ENCODE results near the gene C7orf33. TPM values are rescaled to one million over a fixed set of nuclear protein-coding genes. Genes with fewer than 3 reads are reported as not detected.

C7orf33 gene
- polyA plus RNA-seq, 3 donors: 0.05 TPM; not detected in 2

DNA sequence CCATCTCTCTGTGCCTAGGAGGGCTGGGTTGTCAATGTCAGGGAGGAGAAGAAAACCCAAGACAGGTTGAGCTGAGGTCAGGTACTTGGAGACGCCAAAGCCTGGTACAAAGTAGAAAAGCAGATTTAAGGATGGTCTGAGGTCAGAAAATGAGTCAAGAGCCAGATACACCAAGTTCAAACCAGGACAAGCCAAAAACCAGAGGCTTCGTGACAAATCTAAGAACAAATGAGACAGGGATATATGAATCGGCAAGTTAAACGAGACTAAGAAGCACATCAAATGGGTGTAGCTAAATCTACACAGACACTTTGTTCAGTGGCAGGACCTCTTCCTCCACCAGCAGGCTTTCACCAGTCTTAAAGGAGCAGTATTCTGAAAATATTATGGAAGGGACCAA, 34.2 kb downstream of the C7orf33 start:
- no peak overlapping the region for H3K4me3 Mint-ChIP-seq

DNA sequence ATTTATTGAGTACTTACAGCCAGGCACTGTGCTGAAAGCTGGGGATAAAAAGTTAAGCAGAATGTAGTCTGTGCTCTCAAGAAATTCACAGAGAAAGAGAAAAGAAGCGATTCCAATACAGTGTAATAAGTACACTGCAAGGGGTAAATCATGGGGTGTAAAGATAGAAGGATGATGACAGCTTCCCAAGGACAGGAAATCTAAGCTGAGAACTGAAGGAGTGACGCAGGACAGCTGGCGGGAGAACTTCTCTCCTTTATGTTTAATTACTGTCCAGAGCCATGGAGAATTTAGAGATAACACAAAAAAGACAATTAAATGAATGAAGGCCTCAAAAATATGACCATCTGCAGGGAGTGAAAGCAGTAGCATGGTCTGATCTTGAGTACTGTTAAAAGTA, 34.8 kb downstream of the C7orf33 start:
- TF ChIP-seq, protein P1, sequence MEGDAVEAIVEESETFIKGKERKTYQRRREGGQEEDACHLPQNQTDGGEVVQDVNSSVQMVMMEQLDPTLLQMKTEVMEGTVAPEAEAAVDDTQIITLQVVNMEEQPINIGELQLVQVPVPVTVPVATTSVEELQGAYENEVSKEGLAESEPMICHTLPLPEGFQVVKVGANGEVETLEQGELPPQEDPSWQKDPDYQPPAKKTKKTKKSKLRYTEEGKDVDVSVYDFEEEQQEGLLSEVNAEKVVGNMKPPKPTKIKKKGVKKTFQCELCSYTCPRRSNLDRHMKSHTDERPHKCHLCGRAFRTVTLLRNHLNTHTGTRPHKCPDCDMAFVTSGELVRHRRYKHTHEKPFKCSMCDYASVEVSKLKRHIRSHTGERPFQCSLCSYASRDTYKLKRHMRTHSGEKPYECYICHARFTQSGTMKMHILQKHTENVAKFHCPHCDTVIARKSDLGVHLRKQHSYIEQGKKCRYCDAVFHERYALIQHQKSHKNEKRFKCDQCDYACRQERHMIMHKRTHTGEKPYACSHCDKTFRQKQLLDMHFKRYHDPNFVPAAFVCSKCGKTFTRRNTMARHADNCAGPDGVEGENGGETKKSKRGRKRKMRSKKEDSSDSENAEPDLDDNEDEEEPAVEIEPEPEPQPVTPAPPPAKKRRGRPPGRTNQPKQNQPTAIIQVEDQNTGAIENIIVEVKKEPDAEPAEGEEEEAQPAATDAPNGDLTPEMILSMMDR (IDR thresholded peaks at IDR 0.05): no peak
- Histone ChIP-seq H2AFZ (ENCODE audit: insufficient read depth, low read depth, low read length, poor library complexity, severe bottlenecking) (no peak overlapping the region), H3K9me3 (replicated peaks in 1 of 2; ENCODE audit: control insufficient read depth in 1 of 2, insufficient read depth in 1 of 2, low read length in 2 of 2) (no peaks in the 10 kb centered on the region), H3K9ac (ENCODE audit: insufficient read depth, low read length, poor library complexity, severe bottlenecking) (no peak overlapping the region), H3K79me2 (ENCODE audit: insufficient read depth, low read length) (no peaks in the 10 kb centered on the region), H4K20me1 (ENCODE audit: insufficient read depth, low read length) (no peaks in the 10 kb centered on the region), H3K4me1 (ENCODE audit: control insufficient read depth in 1 of 2, insufficient read depth in 2 of 2, low read length in 2 of 2) (peaks cover 52 to 59% of the 10 kb centered on the region in 2 donors), H3K4me3 (replicated peaks in 1 of 3; ENCODE audit: low read depth in 2 of 3, low read length in 3 of 3) (no peak overlapping the region), H3K36me3 (replicated peaks in 1 of 2; ENCODE audit: control insufficient read depth in 1 of 2, insufficient read depth in 2 of 2, low read length in 2 of 2) (no peaks in the 10 kb centered on the region), H3K27ac (ENCODE audit: low read depth in 1 of 2, low read length in 2 of 2) (no peak overlapping the region), H3K4me2 (replicated peaks; ENCODE audit: extremely low read depth, low read length, poor library complexity, severe bottlenecking) (no peak overlapping the region), H3K27me3 (ENCODE audit: control insufficient read depth in 2 of 2, insufficient read depth in 2 of 2, low read length in 2 of 2) (no peaks in the 10 kb centered on the region)
- Mint-ChIP-seq H3K27ac (no peak overlapping the region), H3K27me3 (ENCODE audit: low read depth in 3 of 3) (no peaks in the 10 kb centered on the region), H3K4me1 (peaks cover 69% of the 10 kb centered on the region), H3K36me3 (peaks cover 0 to 3% of the 10 kb centered on the region in 2 donors), H3K9me3 (peaks cover 0 to 8% (median 5%) of the 10 kb centered on the region in 7 donors), H3K4me3 (no peak overlapping the region)
- DNase-seq: no peak
- no CpG with 5 or more reads among the region's 3 CpGs for WGBS (ENCODE audit: insufficient coverage)
- intact Hi-C loops (cut with micrococcal nuclease): loop anchor here in 1 of 2 donors (10.0 kb wide), 1 partner anchor 69 kb away; the partner anchor contains the start of gene CUL1

More for the DNA sequence above, 34.2 kb downstream of the C7orf33 start:
- Histone ChIP-seq H2AFZ (ENCODE audit: insufficient read depth, low read depth, low read length, poor library complexity, severe bottlenecking) (peak overlapping the region; percentile 5), H3K4me3 (replicated peaks in 1 of 3; ENCODE audit: low read depth in 2 of 3, low read length in 3 of 3) (no peak overlapping the region), H3K9ac (ENCODE audit: insufficient read depth, low read length, poor library complexity, severe bottlenecking) (no peak overlapping the region), H3K4me2 (replicated peaks; ENCODE audit: extremely low read depth, low read length, poor library complexity, severe bottlenecking) (no peak overlapping the region), H3K36me3 (replicated peaks in 1 of 2; ENCODE audit: control insufficient read depth in 1 of 2, insufficient read depth in 2 of 2, low read length in 2 of 2) (no peaks in the 10 kb centered on the region), H3K79me2 (ENCODE audit: insufficient read depth, low read length) (no peaks in the 10 kb centered on the region), H3K9me3 (replicated peaks in 1 of 2; ENCODE audit: control insufficient read depth in 1 of 2, insufficient read depth in 1 of 2, low read length in 2 of 2) (no peaks in the 10 kb centered on the region), H4K20me1 (ENCODE audit: insufficient read depth, low read length) (no peaks in the 10 kb centered on the region), H3K27me3 (ENCODE audit: control insufficient read depth in 2 of 2, insufficient read depth in 2 of 2, low read length in 2 of 2) (no peaks in the 10 kb centered on the region), H3K4me1 (ENCODE audit: control insufficient read depth in 1 of 2, insufficient read depth in 2 of 2, low read length in 2 of 2) (peaks cover 51 to 58% of the 10 kb centered on the region in 2 donors), H3K27ac (ENCODE audit: low read depth in 1 of 2, low read length in 2 of 2) (no peak overlapping the region)
- WGBS (ENCODE audit: insufficient coverage): 73% methylated on average over 4 of the region's 4 CpGs
- Mint-ChIP-seq H3K27ac (peak overlapping the region in 1 of 7 donors; percentile 39), H3K27me3 (ENCODE audit: low read depth in 3 of 3) (no peaks in the 10 kb centered on the region), H3K4me1 (peaks cover 69% of the 10 kb centered on the region), H3K36me3 (peaks cover 0 to 3% of the 10 kb centered on the region in 2 donors), H3K9me3 (peaks cover 0 to 8% (median 5%) of the 10 kb centered on the region in 7 donors)
- intact Hi-C loops (cut with micrococcal nuclease): loop anchor here in 1 of 2 donors (10.0 kb wide), 1 partner anchor 70 kb away; the partner anchor contains the start of gene CUL1
- no peak for DNase-seq
- TF ChIP-seq, protein P1 (IDR thresholded peaks at IDR 0.05): no peak

All from CD14-positive monocyte (primary cell).